HG02642 (cell line): ENCODE data around the gene FAM171A1.
"Not testable (repeated sequence)": the region's sequence is repeated elsewhere in the genome, so short reads cannot be mapped to it uniquely, and the experiment has no call there.

Experiments
- ATAC-seq: cut with Tn5 transposase; IDR thresholded peaks from one replicate; pipeline ENCODE4 v1.9.1; 2021; ENCODE audit warnings: mild to moderate bottlenecking; ENCODE audit not compliant: unreplicated experiment, poor library complexity

Gene FAM171A1

GRCh38 chr10:15223174-15223573, 147.9 kb downstream of the FAM171A1 start:
- no peak for ATAC-seq

DNA sequence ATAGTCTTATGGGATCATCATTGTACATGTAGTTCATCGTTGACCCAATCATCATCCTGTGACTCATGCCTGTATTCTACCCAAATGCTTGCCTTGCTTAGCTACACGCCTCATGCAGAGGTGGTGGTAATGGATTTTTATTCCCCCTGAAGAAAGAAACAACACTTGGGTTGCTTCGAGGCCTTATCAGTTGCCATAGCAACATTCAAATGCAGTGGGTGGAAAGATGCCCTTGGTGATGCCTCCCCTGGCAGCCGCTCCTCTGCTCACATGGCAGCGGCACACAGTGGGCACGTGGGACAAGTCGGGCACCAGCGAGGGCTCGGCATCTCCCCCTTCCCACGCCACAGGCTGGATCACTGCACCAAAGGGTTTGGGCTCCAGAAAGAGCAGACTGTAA, 148.6 kb downstream of the FAM171A1 start:
- no peak for ATAC-seq

DNA sequence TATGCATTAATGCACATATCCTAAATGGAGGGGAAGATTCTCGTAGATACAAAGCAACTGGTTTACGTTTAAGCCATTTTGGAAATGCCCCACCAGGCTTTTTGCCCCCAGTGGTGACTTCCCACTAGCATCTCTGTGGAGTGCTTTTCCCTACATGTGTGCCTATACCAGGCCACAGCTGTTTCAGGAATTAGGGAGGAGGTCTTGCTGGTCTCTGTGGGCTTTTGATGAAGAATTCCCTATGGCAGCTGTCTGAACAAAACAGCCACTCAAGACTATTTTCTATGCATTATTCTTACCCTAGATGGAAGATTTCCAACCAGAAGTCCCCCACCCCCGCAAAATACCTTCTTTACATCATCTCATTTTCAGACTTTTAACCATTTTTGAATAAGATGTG, 150.6 kb downstream of the FAM171A1 start:
- no peak for ATAC-seq

- ATAC-seq, result no peak
Measured at GRCh38 chr10:15216700-15217099, 154.4 kb downstream of the FAM171A1 start.

GRCh38 chr10:15214237-15214636, 156.9 kb downstream of the FAM171A1 start:
- no peak for ATAC-seq

- ATAC-seq, result no peak
Measured at GRCh38 chr10:15213461-15213861, 157.6 kb downstream of the FAM171A1 start.

- no peak for ATAC-seq
Measured at GRCh38 chr10:15211464-15211979, 159.6 kb downstream of the FAM171A1 start.

DNA sequence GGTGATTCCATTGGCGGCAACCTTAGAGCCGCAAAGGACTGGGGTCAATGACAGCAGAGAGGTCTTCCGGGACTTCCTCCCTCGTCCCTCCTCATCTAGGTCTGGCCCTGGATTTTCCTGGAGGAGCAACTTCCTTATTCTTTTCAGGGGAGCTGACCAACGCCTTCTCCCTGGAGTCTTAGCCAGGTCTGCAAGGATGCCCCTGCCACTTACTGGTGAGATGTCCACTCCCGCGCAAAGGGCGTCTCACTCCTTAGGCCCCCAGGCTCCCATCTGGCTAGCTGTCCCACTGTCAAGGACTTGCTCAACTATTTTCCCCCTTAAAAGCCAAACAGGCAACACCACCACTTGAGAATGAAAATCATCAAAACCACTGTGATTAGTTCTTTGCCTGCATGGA, 160.6 kb downstream of the FAM171A1 start:
- no peak for ATAC-seq

DNA sequence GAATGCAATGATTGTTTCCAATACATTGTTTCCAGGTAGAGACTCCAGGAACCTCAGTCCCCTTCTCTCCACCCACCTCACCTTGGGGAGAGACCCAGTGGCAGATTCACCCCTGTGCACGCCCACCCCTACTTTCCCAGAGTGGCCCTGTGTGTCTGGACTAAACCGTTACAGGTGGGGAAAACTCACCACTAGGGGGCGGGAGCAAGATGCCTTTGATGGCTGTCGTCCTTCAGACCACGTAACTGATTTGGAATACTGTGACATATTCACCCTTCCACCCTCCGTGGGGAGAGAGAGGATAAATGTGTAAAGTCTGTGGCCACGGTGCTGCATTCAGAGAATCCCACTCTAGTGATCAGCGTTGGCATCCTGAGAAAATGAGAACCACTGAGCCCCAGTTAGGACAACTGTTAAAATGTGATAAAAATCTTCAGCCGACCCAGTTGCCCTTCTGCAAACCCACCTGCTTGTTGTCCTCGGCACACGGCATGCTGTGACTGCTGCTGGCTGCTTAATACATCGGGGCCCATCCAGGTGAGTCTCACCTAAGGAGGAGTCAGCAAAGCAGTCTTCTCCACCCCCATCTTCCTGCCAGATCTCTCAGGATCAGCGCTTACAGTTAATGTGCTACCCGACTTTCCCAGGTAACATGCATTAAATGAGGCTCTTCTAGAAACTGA, 161.1 kb downstream of the FAM171A1 start:
- peak; percentile 75 for ATAC-seq

- ATAC-seq, result no peak
Measured at GRCh38 chr10:15208221-15208620, 162.9 kb downstream of the FAM171A1 start.

DNA sequence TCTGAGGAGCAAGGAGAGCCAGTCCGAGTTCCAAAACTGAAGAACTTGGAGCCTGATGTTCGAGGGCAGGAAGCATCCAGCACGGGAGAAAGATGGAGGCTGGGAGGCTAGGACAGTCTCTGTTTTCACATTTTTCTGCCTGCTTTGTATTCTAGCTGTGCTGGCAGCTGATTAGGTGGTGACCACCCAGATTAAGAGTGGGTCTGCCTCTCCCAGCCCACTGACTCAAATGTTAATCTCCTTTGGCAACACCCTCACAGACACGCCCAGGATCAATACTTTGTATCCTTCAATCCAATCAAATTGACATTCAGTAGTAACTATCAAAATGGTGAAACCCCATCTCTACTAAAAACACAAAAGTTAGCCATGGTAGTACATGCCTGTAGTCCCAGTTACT, 163.7 kb downstream of the FAM171A1 start:
- not testable (repeated sequence) for ATAC-seq

DNA sequence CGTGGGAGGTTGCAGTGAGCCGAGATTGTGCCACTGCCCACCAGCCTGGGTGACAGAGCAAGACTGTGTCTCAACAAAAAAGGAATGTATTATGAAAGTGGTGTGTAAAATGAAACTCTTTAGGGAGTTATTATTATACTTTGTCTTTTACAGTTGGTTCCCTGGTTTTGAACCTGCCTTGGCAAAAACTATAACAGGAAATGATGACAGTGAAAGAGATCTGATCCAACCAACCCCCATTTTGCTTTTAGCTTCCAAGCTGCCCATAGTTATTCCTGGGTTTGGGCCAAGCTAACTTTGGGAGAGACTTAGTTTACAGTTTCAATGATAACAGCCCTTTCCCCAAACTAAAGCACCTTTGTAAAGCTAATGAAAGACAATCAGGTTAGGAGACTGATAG, 168.4 kb downstream of the FAM171A1 start:
- no peak for ATAC-seq

DNA sequence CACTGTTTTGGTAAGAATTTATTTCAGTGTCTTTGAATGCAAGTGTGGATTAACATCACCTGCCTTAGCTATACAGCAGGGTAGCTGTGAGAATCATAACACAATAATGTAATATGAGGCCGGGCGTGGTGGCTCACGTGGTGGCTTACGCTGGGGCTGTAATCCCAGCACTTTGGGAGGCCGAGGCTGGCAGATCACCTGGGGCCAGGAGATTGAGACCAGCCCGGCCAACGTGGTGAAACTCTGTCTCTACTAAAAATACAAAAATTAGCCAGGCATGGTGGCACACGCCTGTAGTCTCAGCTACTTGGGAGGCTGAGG, 168.8 kb downstream of the FAM171A1 start:
- not testable (repeated sequence) for ATAC-seq

GRCh38 chr10:15201589-15202300, 169.3 kb downstream of the FAM171A1 start:
- no peak for ATAC-seq

- no peak for ATAC-seq
Measured at GRCh38 chr10:15200626-15201025, 170.5 kb downstream of the FAM171A1 start.

GRCh38 chr10:15197911-15198310, 173.2 kb downstream of the FAM171A1 start:
- no peak for ATAC-seq

- no peak for ATAC-seq
Measured at GRCh38 chr10:15197276-15197675, 173.8 kb downstream of the FAM171A1 start.

DNA sequence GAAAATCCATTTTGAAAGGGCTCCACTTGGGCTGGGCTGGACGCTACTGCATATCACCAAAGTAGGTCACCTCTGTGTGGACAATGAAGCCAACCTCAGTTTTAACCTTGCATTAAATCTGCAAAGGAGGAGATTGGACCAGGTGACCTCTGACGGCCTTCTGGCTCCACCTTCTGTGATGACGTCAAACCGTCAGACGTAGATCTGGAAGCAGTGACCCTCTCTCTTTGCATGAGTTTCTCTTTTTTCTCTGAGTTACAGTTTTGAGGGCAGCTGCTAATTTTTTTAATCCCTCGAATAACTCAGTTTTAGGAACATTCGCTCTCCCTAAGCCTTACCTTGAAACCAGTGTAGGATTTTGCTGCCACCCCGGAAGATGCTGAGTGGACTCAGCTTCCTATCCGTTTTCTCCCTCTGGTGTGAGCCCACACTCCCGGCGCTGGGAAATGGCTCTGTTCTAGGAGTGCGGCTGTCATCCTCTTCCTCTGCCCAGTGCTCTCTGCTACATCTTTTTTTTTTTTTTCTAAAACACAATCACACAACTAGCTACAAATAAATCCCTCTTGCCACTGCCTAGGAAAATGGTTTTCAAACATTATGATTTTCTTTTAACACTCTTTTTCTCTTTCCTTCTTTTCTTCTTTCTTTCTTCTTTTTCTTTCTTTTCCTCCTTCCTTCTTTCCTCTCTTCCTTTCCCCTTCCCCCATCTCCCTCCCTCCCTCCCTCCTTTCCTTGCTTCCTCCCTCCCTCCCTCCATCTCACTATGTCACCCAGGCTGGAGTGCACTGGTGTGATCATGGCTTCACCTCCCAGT, 174.9 kb downstream of the FAM171A1 start:
- ATAC-seq, result no peak

- no peak for ATAC-seq
Measured at GRCh38 chr10:15189133-15189885, 181.8 kb downstream of the FAM171A1 start.

GRCh38 chr10:15188603-15189002, 182.5 kb downstream of the FAM171A1 start:
- ATAC-seq, result no peak
